GM19438 (cell line): ENCODE measurements around the gene PAQR5.
"Not testable (repeated sequence)": the region's sequence is repeated elsewhere in the genome, so short reads cannot be mapped to it uniquely, and the experiment has no call there.

Source experiments
- ATAC-seq: cut with Tn5 transposase; IDR thresholded peaks from one replicate; pipeline ENCODE4 v1.9.1; 2021; ENCODE audit warnings: low read depth; ENCODE audit not compliant: unreplicated experiment

PAQR5 gene

GRCh38 chr15:69298697-69299441 lies at the start of gene PAQR5:
TSS of gene PAQR5 (plus strand) at chr15:69298912. CDS start at chr15:69360081, 61,169 bp downstream.
- ATAC-seq, result no peak

GRCh38 chr15:69253156-69253555 lies 45.6 kb upstream of the PAQR5 start:
- ATAC-seq, result no peak

DNA sequence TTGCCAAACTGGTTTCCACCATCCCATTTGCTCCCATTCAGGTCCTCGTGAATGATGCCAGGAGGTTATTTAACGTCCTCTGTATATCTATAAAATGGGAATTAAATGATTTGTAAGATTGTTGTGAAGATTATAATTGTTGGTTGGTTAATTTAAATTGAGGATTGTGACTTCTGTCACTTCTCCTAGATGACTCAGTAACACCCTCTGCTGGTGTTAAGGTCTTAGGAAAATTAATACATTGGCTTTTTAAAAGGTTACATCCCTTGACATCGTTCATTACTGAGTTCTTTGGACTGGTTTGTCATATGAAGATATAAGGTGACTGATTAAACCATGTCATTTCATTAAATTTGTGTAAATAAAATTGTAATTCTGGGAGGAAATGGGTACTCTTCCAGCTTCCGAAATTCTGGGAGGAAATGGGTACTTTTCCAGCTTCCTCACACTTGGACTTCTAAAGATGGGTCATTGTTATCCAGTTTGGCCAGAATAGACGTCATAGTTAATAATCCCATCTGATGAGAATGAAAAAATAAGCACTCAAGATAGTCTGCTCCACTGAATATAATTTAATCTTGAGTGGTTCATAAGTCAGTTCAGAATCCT lies 33.3 kb upstream of the PAQR5 start:
- ATAC-seq, result no peak

DNA sequence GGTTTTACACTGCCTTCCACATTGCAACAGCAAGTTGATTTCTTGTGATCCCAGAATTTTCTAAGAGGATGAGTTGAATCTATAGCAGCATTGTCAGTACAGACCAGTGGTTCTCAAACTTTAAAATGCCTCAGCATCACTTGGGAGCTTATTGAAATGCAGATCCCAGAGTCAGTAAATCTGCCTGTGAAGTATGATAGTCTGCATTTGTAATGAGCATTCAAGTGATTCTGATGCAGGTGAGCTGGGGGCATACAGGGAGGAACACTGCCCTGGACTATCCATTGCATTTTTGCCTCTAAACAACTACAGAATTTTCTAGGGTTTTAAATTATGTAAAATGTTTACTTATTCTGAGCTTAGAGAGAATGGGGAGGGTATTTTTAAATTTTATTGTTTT lies 27.5 kb upstream of the PAQR5 start:
- no peak for ATAC-seq

DNA sequence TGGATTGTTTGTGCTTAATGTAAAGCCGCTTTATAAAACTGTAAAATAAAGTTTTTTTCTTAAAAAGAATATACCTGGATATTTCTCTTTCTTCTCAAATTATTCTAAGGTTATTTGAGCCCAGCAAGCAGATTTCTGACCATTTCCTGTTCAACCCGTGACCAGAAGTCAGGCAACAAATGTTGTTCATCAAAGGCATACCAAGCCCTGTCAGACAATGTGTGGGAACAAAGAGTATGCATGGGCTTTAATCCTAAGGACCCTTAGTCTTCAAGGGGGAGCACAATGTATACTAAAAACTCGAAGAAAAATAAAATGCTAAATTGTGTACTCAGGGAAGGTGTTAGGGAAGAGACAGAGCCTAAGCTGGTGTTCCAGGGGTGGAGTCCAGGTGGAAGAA lies 26.6 kb upstream of the PAQR5 start:
- no peak for ATAC-seq

GRCh38 chr15:69272891-69273290 lies 25.8 kb upstream of the PAQR5 start:
- no peak for ATAC-seq

DNA sequence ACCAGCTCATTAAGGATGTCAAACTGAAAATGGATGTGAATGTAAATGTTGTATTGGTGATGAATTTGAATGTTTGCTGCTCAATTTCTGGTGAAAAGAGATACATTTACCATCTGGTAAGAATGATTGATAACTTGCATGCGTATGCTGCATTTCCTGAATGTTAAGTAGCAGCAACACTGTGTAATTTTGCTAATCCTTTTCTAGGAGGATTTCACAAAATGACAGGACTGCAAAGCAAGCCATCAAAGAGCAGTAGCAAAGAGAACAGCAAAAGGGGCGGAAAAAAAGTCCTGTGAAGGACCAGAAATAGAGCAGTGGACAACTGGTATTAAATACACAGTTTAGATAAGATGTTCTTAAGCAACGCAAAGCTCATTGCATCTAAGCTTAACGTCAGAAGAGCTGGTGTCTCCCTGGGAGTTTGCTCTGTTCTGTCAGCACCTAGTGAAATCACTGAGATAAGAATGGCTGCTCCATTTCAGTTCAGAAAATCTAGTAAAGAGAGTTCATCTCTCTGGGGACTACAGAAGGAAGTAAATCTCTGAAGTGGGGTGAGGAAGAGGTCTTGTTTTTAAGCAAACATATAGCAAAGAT lies 23.5 kb upstream of the PAQR5 start:
- ATAC-seq, result no peak

GRCh38 chr15:69275933-69276560 lies 22.7 kb upstream of the PAQR5 start:
- no peak for ATAC-seq

- ATAC-seq, result no peak
These were observed 21.4 kb upstream of the PAQR5 start for GRCh38 chr15:69277316-69277715.

- ATAC-seq, result no peak
These were observed 19.1 kb upstream of the PAQR5 start for GRCh38 chr15:69279636-69280035.

GRCh38 chr15:69280783-69281182 lies 17.9 kb upstream of the PAQR5 start:
- no peak for ATAC-seq

DNA sequence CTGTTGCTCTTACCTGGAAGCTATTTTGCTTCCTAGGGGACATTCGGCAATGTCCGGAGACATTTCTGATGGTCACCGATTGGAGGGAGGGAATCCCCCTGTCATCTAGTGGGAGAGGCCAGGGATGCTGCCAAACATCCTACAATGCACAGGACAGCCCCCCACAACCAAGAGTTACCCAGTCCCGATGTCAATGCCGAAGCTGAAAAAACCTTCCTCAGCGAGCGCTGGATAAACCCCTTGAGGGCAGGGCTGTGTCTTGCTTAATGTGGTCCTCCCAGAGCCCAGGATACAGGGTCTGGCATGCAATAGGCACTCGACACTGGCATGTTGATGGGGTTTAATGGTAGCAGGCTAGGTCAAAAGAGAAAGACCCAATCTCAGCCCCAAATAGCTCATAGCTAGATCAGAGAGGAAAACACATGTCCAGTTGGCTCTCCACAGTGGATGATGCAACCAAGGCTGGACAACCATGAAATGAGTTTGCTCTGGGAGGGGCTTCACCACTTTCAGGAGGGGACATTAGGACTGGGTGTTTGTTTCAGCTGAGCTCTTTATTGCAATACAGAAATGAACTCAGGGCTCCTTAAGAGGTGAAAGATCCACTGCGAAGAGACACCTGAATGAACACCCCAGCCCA lies 16.5 kb upstream of the PAQR5 start:
- no peak for ATAC-seq

GRCh38 chr15:69285834-69286233 lies 12.9 kb upstream of the PAQR5 start:
- no peak for ATAC-seq

DNA sequence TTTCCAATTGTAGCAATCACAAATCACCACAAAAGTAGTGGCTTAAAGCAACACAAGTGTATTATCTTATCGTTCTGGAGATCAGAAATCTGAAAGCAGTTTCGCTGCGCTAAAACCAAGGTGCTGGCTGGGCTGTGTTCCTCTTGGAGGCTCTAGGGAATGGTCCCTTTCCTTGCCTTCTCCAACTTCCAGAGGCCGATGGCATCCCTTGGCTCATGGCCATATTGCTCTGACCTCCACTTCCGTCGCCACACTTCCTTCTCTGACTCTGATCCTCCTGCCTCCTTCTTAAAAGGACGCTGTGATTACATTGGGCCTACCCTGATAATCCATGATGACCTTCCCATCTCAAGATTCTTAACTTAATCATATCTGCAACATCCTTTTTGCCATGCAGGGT lies 10.7 kb upstream of the PAQR5 start:
- ATAC-seq, result no peak

DNA sequence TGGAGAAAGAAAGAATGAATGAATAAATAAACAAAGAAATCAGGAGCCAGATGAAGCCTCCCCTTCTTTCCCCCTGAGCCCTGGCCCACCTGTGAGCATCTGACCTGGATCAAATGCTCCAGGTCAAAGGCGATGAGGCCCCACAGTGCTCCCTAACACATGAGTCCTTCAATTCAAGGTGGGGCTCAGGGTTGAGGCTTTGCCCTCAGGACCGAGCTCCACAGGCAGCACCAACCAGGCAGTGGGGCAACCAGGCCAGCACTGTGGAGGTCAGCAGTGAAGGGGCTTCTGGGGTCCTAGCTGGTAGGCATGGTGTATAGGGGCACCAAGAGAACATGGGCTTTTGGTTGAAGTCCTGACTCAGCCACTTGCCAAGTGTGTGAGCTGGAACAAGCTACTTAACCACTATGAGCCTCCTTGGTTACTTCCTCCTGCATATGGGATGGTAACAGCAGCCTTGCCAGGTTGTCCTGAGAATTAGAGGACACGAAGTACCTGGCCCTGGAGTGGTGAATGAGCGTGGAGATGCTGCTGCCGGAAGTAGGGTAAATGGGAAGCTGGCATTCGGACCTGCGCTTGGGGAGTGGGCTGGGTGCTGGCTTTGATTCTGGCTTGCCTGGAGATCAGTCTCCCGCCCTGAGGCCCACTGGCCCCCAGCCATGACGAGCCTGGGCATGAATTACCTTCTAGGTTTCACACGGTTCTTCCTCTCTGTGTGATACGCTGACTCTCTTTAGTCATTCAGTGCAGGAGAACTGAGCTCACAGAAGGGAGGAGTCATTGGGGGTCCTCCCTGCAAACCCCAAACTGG lies 10.0 kb upstream of the PAQR5 start:
- no peak for ATAC-seq

DNA sequence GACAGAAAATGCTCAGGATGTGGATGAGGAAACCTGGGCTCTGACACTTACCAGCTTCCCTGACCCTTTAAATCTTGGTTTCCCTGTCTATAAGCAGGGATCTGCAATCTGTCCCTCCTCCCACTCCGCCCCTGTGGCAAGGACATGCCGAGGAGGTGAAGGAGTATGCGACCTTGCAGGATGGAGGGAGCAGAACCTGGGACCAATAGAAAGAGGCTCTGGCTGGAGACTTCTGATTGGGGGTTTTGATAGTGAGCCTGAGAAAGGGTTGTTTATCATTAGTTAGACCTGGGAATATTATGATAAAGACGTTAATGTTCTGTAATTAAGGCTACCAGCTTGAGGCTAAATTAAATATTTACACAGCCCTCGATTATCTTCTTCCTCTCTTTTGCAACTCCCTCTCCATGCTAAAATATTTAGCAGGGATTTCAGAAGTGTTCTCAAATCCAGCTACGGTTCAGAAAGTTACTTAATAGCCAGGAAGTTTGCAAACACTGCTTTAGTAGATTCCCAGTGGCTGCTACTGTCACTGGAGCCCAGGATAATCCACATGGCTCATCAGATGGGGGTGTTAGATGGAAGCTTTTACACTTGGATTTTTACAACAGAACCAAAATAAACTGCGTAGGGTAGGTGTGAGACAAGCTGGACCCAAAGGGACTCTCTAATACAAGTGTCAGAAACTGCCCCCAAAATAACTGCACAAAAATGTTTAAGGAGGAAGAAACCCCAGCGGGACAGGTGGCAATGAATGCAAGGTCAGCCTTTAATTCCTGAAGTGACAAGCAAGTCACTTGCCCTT lies 9.2 kb upstream of the PAQR5 start:
- no peak for ATAC-seq

DNA sequence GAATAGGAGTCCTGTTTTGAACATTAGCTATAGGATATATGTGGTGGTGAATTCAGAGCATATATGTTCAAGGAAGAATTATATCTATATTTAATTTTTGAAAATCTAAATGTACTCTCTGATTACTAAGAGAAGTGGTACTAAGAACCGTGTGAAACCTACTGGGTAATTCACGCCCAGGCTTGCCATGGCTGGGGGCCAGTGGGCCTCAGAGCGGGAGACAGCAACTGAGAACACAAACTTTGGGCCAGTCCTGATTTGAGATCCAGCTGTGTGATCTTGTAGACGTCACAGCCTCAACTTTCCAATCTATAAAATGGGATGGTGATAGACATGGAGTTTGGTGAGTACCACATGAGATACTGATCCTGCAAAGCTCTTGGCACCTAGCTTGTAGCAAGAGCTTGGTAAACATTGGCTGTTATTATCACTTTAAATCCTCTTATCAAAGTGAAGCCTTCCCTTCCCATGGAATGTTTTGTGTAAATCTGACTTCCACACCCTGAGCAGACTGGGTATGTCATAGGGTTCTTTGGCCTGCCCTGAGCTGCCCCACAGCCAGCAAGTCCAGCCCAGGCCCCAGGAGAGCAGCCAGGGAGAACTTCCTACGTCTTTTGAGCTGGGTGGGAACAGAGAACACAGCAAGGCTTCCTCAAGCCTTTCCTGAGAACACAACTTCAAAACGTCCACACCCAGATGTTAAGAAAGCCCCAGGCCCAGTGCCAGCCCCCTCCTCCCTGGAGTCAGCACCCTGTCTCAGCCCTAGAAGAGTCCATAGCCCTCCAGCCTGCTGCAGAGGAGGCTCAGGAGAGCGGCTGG lies 8.2 kb upstream of the PAQR5 start:
- no peak for ATAC-seq

DNA sequence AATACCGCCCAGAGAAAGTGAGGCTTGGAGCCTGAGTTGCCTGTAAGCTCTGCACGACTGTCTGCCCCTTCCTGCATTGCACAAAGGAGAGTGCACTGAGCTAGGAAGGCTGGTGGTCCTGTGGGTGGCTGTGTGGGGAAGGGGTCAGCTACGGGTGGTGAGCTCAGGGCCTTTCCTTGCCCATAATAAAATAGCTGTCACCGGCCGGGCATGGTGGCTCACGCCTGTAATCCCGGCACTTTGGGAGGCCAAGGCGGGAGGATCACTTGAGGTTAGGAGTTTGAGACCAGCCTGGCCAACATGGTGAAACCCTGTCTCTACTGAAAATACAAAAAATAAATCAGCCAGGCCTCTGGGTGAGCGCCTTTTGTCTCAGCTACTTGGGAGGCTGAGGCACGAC lies 7.1 kb upstream of the PAQR5 start:
- ATAC-seq, result not testable (repeated sequence)
